GM12872 (cell line): Measurements from ENCODE around the gene GPSM1.

Source experiments
- TF ChIP-seq, protein P1 (sequence below): IDR thresholded peaks from 3 replicates; pipeline ENCODE4 v1.5.1; 2011; ENCODE audit warnings: low read depth, mild to moderate bottlenecking, low read length, moderate library complexity; ENCODE audit not compliant: insufficient read depth

GPSM1 gene

DNA sequence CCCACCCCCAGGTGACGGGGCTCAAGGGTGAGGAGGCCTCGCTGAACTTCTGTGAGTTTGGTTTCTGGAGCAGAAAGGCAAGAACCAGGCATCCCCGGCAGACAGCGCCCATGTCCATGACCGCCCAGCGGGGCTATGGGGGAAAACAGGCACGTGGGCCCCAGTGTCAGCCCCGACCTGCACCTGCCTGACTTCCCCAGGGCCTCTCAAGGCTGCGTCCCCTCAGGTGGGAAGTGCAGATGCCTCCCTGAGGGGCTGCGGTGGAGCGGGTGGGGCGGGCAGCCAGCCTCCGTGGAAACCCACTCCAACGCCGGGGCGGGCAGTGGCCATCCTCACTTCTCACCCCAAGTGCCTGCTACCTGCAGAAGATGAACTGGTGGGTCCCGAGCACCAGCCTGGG, 53.0 kb downstream of the GPSM1 start:
- TF ChIP-seq, protein P1, sequence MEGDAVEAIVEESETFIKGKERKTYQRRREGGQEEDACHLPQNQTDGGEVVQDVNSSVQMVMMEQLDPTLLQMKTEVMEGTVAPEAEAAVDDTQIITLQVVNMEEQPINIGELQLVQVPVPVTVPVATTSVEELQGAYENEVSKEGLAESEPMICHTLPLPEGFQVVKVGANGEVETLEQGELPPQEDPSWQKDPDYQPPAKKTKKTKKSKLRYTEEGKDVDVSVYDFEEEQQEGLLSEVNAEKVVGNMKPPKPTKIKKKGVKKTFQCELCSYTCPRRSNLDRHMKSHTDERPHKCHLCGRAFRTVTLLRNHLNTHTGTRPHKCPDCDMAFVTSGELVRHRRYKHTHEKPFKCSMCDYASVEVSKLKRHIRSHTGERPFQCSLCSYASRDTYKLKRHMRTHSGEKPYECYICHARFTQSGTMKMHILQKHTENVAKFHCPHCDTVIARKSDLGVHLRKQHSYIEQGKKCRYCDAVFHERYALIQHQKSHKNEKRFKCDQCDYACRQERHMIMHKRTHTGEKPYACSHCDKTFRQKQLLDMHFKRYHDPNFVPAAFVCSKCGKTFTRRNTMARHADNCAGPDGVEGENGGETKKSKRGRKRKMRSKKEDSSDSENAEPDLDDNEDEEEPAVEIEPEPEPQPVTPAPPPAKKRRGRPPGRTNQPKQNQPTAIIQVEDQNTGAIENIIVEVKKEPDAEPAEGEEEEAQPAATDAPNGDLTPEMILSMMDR, result no peak

DNA sequence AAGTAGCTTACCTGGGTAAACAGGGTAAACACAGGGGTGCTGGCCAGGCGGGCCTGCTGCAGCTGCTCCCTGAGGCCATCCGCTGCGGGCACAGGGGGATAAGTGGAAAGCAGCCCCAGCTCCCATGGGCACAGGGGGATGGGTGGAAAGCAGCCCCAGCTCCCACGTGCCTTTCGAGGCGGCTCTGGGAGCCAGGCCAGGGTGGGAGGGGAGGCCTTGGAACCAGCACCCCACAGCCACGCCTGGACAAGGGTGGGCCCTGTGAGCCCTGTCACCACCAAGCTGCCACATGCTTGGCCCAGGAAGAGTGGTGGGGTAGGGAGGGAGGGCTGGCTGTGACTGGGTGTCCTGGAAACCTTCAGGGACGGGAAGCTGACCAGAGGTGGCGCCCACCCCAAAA, 54.0 kb downstream of the GPSM1 start:
- TF ChIP-seq, protein P1, result no peak

DNA sequence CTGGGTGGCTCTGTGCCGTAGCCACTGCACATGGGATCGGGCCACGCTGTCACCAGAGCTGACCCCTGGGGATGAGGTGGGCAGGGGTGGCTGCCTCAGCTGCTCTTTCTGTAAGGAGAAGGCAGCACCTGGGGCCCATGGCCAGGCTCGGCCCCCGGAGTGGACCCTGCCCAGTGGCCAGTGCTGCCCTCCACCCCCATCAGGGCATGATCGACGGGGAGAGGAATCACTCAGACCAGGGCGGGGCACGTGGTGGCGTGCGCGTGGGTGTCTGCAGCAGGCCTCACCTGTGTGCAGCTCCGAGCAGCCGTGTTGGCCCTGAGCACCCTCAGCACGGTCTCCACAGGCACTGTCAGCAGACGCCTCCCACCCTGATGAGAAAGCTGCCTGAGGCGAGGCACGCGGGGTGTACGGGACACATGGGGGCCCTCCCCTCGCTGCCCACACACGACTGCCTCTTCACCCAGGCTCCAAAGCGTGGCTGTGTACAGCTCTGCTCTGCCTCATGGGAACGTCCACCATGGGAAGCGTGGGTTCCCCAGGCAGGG, 54.7 kb downstream of the GPSM1 start:
- TF ChIP-seq, protein P1, result no peak

DNA sequence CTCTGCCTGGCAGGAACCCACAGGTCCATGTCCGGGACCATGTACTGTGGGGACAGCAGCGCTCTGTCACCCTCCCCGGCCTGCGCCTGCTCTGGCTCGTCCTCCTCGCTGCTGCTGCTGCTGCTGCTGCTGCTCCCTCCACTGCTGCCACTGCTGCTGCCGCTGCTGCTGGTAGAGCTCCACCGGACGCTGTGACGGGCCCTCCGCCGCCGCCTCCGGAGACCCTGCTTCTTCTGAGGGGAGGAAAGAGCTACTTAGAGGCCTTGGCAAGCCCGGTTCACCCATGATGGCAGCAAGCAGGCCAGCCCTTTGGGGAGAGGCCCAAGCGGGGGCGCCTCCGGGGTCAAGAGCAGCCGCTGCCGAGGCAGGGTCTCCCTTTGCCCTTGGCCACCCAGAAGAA, 56.1 kb downstream of the GPSM1 start:
- TF ChIP-seq, protein P1, result no peak

DNA sequence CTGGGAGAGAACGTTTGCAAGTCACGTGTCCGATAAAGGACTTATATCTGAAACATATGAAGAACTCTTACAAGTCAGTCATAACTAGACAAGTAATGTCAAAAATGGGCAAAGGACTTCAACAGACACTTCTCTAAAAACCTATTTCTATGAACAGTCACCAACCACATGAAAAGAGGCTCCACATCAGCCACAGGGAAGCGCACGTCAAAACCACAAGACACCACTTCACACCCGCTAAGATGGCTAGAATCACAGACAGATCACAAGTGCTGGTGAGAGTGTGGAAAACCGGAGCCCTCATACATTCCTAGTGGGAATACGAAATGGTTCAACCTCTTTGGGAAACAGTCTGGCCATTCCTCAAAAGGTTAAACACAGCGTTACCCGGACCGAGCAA, 57.7 kb downstream of the GPSM1 start:
- TF ChIP-seq, protein P1, result no peak

DNA sequence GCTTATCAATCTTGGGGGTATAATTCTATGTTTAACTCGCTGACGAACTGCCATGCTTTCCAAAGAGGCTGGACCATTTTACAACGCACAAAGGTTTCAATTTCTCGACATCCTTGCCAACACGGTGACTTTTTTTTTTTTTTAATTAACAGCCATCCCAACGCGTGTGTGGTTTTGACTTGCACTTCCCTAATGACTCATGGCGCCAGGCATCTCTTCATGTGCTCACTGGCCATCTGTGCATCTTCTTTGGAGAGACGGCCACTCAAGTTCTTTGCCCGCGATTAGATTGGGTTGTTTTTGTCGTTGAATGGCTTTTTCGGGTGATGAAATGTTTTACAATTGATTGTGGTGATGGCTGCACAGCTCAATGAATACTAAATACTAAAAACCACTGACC, 58.7 kb downstream of the GPSM1 start:
- TF ChIP-seq, protein P1, result no peak

DNA sequence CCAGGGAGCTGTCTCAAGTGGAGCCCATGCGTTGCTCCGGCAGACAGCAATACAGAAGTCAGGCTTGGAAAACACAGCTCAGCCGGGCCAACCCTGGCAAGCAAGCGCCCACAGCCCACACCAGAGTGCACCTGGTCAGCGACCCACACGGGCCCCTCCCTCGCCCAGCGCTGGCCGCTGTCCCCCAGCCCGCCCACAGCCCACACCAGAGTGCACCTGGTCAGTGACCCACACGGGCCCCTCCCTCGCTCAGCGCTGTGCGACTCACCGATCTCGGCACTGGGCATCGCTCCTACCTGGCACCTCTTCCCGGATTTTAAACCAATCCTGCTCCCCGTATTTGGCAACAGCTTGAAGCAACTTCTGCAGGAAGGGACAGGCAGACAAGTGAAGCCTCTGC, 59.9 kb downstream of the GPSM1 start:
- TF ChIP-seq, protein P1, result no peak

DNA sequence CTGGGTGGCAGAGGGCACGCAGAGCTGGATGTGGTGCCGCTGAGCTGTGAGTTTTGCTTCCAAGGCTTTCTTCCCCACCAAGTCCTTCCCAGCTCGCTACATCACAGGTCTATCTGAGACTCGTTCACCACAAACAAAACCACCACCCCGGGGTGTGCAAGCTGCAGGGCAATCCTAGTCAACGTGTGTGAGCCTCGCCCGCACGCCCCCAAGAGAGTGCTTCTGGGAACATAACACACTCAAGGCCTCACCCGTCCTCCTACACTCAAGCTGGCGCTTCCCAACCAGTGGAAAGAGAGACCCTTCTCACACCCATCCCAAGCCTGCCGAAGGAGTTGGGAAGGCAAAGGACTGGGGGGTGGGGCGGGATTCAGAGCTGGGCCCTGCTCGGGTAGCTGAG, 62.1 kb downstream of the GPSM1 start:
- TF ChIP-seq, protein P1, result no peak
